IMR-90 (cell line): ENCODE results near the gene RAB29. TPM values are rescaled to one million over a fixed set of nuclear protein-coding genes. Genes with fewer than 3 reads are reported as not detected.

Experiments
- ATAC-seq: fragments of 200-7000 bp; cut with Tn5 transposase; 2 replicates; pipeline ENCODE4 v1.9.1; 2020; ENCODE audit warnings: low read depth, mild to moderate bottlenecking, moderate library complexity
- BruUV-seq: library from RNA; stranded (reverse); fragments of 400-500 nt; replicated peaks from 2 replicates; lab custom pipeline; 2021; lab: Mats Ljungman, UMichigan
- CTCF ChIA-PET: fragments of 300-600 bp; formaldehyde crosslinking; extraction: SDS; loops from one replicate; lab custom pipeline; 2021; ENCODE audit warnings: antibody characterized with exemption; lab: Yijun Ruan, JAX
- POLR2A ChIA-PET: fragments of 300-600 bp; sonication (Branson Sonifier 250); formaldehyde crosslinking; loops from one replicate; lab custom pipeline; 2022; ENCODE audit warnings: antibody characterized with exemption; ENCODE audit not compliant: unreplicated experiment; lab: Charles Lee
- DNase-seq: peaks from one replicate; pipeline ENCODE4 v3.0.0; 2013
- H2AFZ ChIP-seq: replicated peaks from 2 replicates; pipeline ENCODE3; 2013; ENCODE audit warnings: low read length, mild to moderate bottlenecking; ENCODE audit not compliant: poor library complexity
- H2AK5ac ChIP-seq: 2 replicates; pipeline ENCODE4 v1.6.1; 2013; ENCODE audit warnings: low read depth, low read length, inconsistent platforms
- H2AK9ac ChIP-seq: replicated peaks from 2 replicates; pipeline ENCODE3; 2013; ENCODE audit warnings: mild to moderate bottlenecking, low read depth, low read length, moderate library complexity; ENCODE audit not compliant: poor library complexity
- H2BK120ac ChIP-seq: 2 replicates; pipeline ENCODE4 v1.6.1; 2013; ENCODE audit warnings: low read depth, low read length, inconsistent platforms
- H2BK15ac ChIP-seq: 3 replicates; pipeline ENCODE4 v1.6.1; 2013; ENCODE audit warnings: low read depth, low read length, inconsistent platforms
- H2BK20ac ChIP-seq: 2 replicates; pipeline ENCODE4 v1.6.1; 2013; ENCODE audit warnings: low read depth, mild to moderate bottlenecking, inconsistent platforms, low read length, moderate library complexity
- H2BK5ac ChIP-seq: 2 replicates; pipeline ENCODE4 v1.6.1; 2013; ENCODE audit warnings: mild to moderate bottlenecking, low read depth, low read length, inconsistent platforms; ENCODE audit not compliant: poor library complexity, severe bottlenecking
- H3K14ac ChIP-seq: replicated peaks from 2 replicates; pipeline ENCODE4 v1.6.1; 2013; ENCODE audit warnings: low read depth, low read length, inconsistent platforms
- H3K18ac ChIP-seq: 2 replicates; pipeline ENCODE4 v1.6.1; 2013; ENCODE audit warnings: low read depth, low read length, control low read depth
- H3K23ac ChIP-seq: 2 replicates; pipeline ENCODE4 v1.6.1; 2013; ENCODE audit warnings: low read depth, low read length, inconsistent platforms
- H3K27ac ChIP-seq: 2 replicates; pipeline ENCODE4 v1.5.1; 2013; ENCODE audit warnings: mild to moderate bottlenecking, control low read depth, low read length; ENCODE audit not compliant: insufficient read depth
- H3K27me3 ChIP-seq: 2 replicates; pipeline ENCODE4 v1.6.1; 2013; ENCODE audit warnings: low read length; ENCODE audit not compliant: control insufficient read depth, insufficient read depth
- H3K36me3 ChIP-seq: 2 replicates; pipeline ENCODE4 v1.6.1; 2013; ENCODE audit warnings: low read length, mixed read lengths; ENCODE audit not compliant: control insufficient read depth, insufficient read depth
- H3K4ac ChIP-seq: 2 replicates; pipeline ENCODE4 v1.6.1; 2013; ENCODE audit warnings: low read depth, low read length, inconsistent platforms
- H3K4me1 ChIP-seq: 2 replicates; pipeline ENCODE4 v1.6.1; 2013; ENCODE audit warnings: low read length, mixed read lengths; ENCODE audit not compliant: control insufficient read depth, insufficient read depth
- H3K4me2 ChIP-seq: 2 replicates; pipeline ENCODE4 v1.6.1; 2013; ENCODE audit warnings: low read depth, mild to moderate bottlenecking, control low read depth, low read length, moderate library complexity
- H3K4me3 ChIP-seq: 2 replicates; pipeline ENCODE4 v1.5.1; 2013; ENCODE audit warnings: low read depth, mild to moderate bottlenecking, control low read depth, low read length, moderate library complexity; ENCODE audit not compliant: insufficient read depth
- H3K56ac ChIP-seq: 2 replicates; pipeline ENCODE4 v1.6.1; 2013; ENCODE audit warnings: low read length, inconsistent platforms; ENCODE audit not compliant: insufficient read depth; ENCODE audit errors: extremely low read depth
- H3K79me1 ChIP-seq, 2 experiments: 2 replicates each; pipeline ENCODE4 v1.6.1; 2013; ENCODE audit warnings: low read length in 2 of 2, inconsistent platforms in 1 of 2, low read depth in 1 of 2
- H3K9ac ChIP-seq: 2 replicates; pipeline ENCODE4 v1.6.1; 2013; ENCODE audit warnings: low read depth, low read length, control low read depth
- H3K9me1 ChIP-seq: 2 replicates; pipeline ENCODE4 v1.6.1; 2013; ENCODE audit warnings: low read length, inconsistent platforms; ENCODE audit not compliant: insufficient read depth
- H3K9me3 ChIP-seq: 2 replicates; pipeline ENCODE4 v1.6.1; 2013; ENCODE audit warnings: low read length; ENCODE audit not compliant: control insufficient read depth, insufficient read depth
- H4K20me1 ChIP-seq: 2 replicates; pipeline ENCODE4 v1.6.1; 2013; ENCODE audit warnings: low read length, inconsistent platforms; ENCODE audit not compliant: insufficient read depth
- H4K5ac ChIP-seq: 2 replicates; pipeline ENCODE4 v1.6.1; 2013; ENCODE audit warnings: mild to moderate bottlenecking, low read depth, low read length, control low read depth
- H4K8ac ChIP-seq, 2 experiments: 2 replicates each; pipeline ENCODE4 v1.6.1; 2013; ENCODE audit warnings: low read depth in 2 of 2, low read length in 2 of 2, control low read depth in 1 of 2, inconsistent platforms in 1 of 2
- H4K91ac ChIP-seq: 2 replicates; pipeline ENCODE4 v1.6.1; 2013; ENCODE audit warnings: low read depth, low read length, inconsistent platforms; ENCODE audit not compliant: insufficient read depth
- CHD1 ChIP-seq: IDR thresholded peaks from 2 replicates; pipeline ENCODE4 v1.6.1; 2012; ENCODE audit warnings: low read depth, low read length, improper control_type of control experiment
- MAFK ChIP-seq: IDR thresholded peaks from 2 replicates; pipeline ENCODE4 v1.6.1; 2012; ENCODE audit warnings: low read depth, low read length, improper control_type of control experiment
- WGBS, 2 experiments: methylation state at CpG; one replicate each; pipeline versions ENCODE4 v1.1.5 to v1.1.7; 2013; ENCODE audit warnings: missing lambda C conversion rate in 2 of 2; ENCODE audit not compliant: insufficient read length in 1 of 2; ENCODE audit errors: extremely low coverage in 2 of 2; 5-methylcytosine and 5-hydroxymethylcytosine counted together
- dilution Hi-C: fragments of 300-500 bp; cut with HindIII; formaldehyde crosslinking; loops from one replicate; pipeline ENCODE4 v1.14.3; 2018; ENCODE audit warnings: low sequenced_read_pairs; ENCODE audit not compliant: unreplicated experiment
- in situ Hi-C: fragments of 300-500 bp; cut with MboI; formaldehyde crosslinking; loops from 3 replicates; pipeline ENCODE4 v1.14.3; 2019; ENCODE audit warnings: low sequenced_read_pairs, inconsistent platforms, mixed read lengths
- intact Hi-C: fragments of 100-400 bp; cut with micrococcal nuclease; formaldehyde crosslinking; loops from 2 replicates; pipeline ENCODE4 v1.10.0; 2022
- polyA plus RNA-seq, 3 experiments: library from polyadenylated mRNA; depleted of rRNA; stranded (reverse); fragments of >200 nt; gene quantifications; 2 replicates each; pipeline ENCODE4 v1.2.3, GENCODE V29; 2012; ENCODE audit warnings: low replicate concordance in 1 of 3
- total RNA-seq: library from RNA; depleted of rRNA; stranded (reverse); fragments of >200 nt; gene quantifications from 2 replicates; pipeline ENCODE4 v1.2.3, GENCODE V29; 2012

RAB29 gene
- total and polyA plus RNA-seq, 2 of the 4 experiments (the other 2 are of a cell fraction): 5.7 to 7.3 TPM

GRCh38 chr1:205767248-205767647 lies 8.0 kb downstream of the RAB29 start:
- Histone ChIP-seq H3K18ac (no peak overlapping the region), H3K36me3 (no peaks in the 10 kb centered on the region), H3K27ac (no peak overlapping the region), H3K4ac (0 out of 2 replicates have a peak overlapping the region, but pooled peaks have one; percentile 43), H4K20me1 (no peaks in the 10 kb centered on the region), H2BK120ac (no peak overlapping the region), H3K9me1 (peaks cover 16% of the 10 kb centered on the region), H4K8ac (no peak overlapping the region), H2AK9ac (no peak overlapping the region), H3K23ac (no peak overlapping the region), H3K79me1 (no peaks in the 10 kb centered on the region; a peak in 1 of 4 replicates), H3K56ac (no peak overlapping the region), H2AK5ac (no peak overlapping the region), H2BK5ac (no peak overlapping the region), H3K14ac (no peak overlapping the region), H3K4me3 (no peak overlapping the region), H3K4me2 (no peak overlapping the region), H4K5ac (no peak overlapping the region), H2BK20ac (no peak overlapping the region), H2AFZ (no peak overlapping the region), H2BK15ac (no peak overlapping the region), H4K91ac (no peak overlapping the region), H3K4me1 (peaks cover 12% of the 10 kb centered on the region), H3K9me3 (no peaks in the 10 kb centered on the region), H3K27me3 (no peaks in the 10 kb centered on the region), H3K9ac (no peak overlapping the region)
- in situ Hi-C loops: no loop called here
- BruUV-seq: no TSS peak
- CTCF ChIA-PET: no interaction called here
- intact Hi-C loops: no loop called here
- DNase-seq (no peak), ATAC-seq (no peak)
- no CpG with 5 or more reads among the region's 3 CpGs for WGBS, 2 experiments
- POLR2A ChIA-PET: no interaction called here
- no peak for TF ChIP-seq CHD1
- peak; percentile 80 for TF ChIP-seq MAFK
- dilution Hi-C loops: no loop called here
